ENCODE measurements around the gene SSBP3.
A peak's percentile ranks its signal among the peaks of the same experiment; 100 is the strongest.

SSBP3 gene

GRCh38 chr1:54328066-54328636, 78.0 kb downstream of the SSBP3 start:
- no peak for DNase-seq

GRCh38 chr1:54327386-54328065, 78.7 kb downstream of the SSBP3 start:
- DNase-seq: no peak

GRCh38 chr1:54326543-54327385, 79.4 kb downstream of the SSBP3 start:
- no peak for DNase-seq

- DNase-seq: no peak
Observed at GRCh38 chr1:54325703-54326461, 80.3 kb downstream of the SSBP3 start.

GRCh38 chr1:54325284-54325683, 80.9 kb downstream of the SSBP3 start:
- no peak for DNase-seq

- DNase-seq: no peak
Observed at GRCh38 chr1:54324251-54325140, 81.7 kb downstream of the SSBP3 start.

- no peak for DNase-seq
Observed at GRCh38 chr1:54323921-54324250, 82.3 kb downstream of the SSBP3 start.

GRCh38 chr1:54323324-54323739, 82.9 kb downstream of the SSBP3 start:
- DNase-seq: no peak

GRCh38 chr1:54318246-54318814, 87.9 kb downstream of the SSBP3 start:
- no peak for DNase-seq

- DNase-seq: no peak
Observed at GRCh38 chr1:54317084-54317483, 89.1 kb downstream of the SSBP3 start.

GRCh38 chr1:54315099-54315498, 91.1 kb downstream of the SSBP3 start:
- DNase-seq: no peak

GRCh38 chr1:54314696-54315095, 91.5 kb downstream of the SSBP3 start:
- DNase-seq: no peak

- DNase-seq: no peak
Observed at GRCh38 chr1:54312796-54313316, 93.3 kb downstream of the SSBP3 start.

GRCh38 chr1:54311506-54311905, 94.7 kb downstream of the SSBP3 start:
- DNase-seq: no peak

- DNase-seq: peak in 1 of 2 donors; percentile 21
Observed at GRCh38 chr1:54310439-54311328, 95.5 kb downstream of the SSBP3 start.

- DNase-seq: no peak
Observed at GRCh38 chr1:54309631-54310366, 96.4 kb downstream of the SSBP3 start.

GRCh38 chr1:54307305-54307704, 98.9 kb downstream of the SSBP3 start:
- DNase-seq: no peak

GRCh38 chr1:54305906-54306514, 100.2 kb downstream of the SSBP3 start:
- DNase-seq: no peak

GRCh38 chr1:54304518-54304917, 101.7 kb downstream of the SSBP3 start:
- no peak for DNase-seq
